C4-2B (cell line): ENCODE measurements around the gene FBXO21.

Source experiments
- CTCF ChIP-seq: fragments of 450-650 bp; conservative IDR thresholded peaks from 2 replicates; pipeline ENCODE4 v1.5.1; 2017; ENCODE audit warnings: mild to moderate bottlenecking
- ZFX ChIP-seq: fragments of 450-650 bp; IDR thresholded peaks from 2 replicates; pipeline ENCODE4 v1.6.1; 2017

GRCh38 chr12:117111821-117112595, 78.3 kb downstream of the FBXO21 start:
- TF ChIP-seq CTCF (no peak), ZFX (no peak)
